GM20431 (cell line): ENCODE data around the gene BAIAP2L1.

Experiments
- in situ Hi-C: fragments of 300-500 bp; cut with MseI, MboI; formaldehyde crosslinking; loops from one replicate; pipeline ENCODE4 v1.15.0; 2020; ENCODE audit warnings: low sequenced_read_pairs; ENCODE audit not compliant: unreplicated experiment

BAIAP2L1 gene

DNA sequence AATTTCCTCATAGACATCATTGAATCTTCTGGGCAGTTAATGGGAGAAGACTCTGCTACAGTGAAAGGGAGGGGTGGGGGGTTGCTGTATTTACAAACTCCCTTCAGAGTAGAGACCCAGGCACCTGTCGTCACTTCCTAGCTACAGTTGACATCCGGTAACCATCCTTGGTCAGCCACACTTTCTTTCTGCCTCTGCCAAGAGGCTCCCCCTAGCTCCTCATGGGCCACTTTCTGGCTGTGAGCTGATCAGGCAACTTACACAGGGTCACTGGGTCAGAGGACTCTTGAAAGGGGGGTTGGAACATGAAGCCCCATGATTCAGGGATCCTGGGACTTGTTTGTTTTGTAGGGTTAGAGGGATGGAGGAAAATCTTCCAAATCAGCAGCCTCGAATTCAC is 150.1 kb downstream of the BAIAP2L1 start:
- in situ Hi-C loops, result no loop called here

DNA sequence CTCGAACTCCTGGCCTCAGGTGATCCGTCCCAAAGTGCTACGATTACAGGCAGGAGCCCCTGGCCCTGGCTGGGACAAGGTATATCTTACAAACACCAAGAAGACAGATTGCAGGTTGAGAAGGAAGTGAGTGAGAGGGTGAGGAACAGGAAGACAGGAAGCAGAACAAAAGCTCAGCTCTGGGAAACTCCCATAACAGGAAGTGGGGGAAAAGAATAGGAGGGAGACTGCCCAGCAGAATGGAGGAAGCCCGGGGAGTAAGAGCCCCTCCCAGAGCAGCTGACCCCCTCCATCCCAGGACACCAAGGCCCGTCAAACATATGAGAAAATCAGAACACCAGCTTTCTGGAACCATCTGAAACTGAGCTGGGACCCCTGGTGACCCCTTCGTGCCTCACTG is 151.8 kb downstream of the BAIAP2L1 start:
- in situ Hi-C loops, result no loop called here

DNA sequence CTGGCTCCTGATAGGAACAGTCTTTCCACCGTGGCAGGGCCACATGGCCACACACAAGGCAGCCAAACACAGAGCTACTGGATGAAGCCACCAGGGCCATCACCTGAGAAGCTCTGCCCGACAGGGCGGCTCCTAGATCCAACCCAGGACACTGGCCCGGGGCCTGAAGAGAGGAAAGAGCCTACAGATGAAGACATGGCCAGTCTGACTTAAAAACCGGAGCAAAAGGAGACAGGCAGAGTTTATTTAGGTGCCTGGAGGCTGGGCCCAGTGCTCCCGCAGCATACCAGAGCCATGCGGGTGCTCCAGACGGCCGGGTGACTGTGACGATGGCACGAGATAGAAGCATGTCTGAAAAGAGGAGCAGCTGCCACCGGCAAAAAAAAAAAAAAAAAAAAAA is 152.7 kb downstream of the BAIAP2L1 start:
- in situ Hi-C loops, result no loop called here

DNA sequence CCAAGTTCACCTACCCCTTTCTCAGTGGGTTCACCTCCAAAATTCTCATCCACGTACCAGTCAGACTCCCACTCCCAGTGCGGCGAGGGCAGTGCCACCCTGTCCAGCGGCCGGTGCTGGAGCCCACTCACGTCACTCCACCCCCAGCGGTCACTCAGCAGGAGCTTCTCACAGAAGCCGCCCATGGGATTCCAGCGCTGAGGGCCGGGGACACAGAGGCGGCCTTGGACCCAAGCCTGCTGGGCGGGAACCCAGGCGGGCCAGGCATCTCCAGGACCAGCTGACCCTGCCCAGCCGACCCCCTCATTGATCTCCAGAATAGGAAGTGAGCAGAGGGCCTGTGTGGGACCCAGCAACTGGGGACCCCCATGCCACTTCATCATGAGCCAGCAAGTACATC is 156.0 kb downstream of the BAIAP2L1 start:
- in situ Hi-C loops, result no loop called here

DNA sequence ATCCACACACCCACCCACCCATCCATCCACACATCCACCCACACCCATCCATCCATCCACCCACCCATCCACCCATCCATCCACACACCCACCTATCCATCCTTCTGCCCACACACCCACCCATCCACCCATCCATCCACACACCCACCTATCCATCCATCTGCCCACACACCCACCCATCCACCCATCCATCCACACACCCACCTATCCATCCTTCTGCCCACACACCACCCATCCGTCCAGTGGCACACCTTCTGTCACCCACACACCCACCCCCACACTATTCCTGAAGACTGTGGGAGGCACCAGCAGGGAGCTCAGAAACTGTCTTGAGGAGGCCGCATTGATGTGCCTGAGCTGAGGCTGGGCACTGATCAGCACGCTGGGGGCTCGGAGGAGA is 158.0 kb downstream of the BAIAP2L1 start:
- in situ Hi-C loops, result no loop called here

DNA sequence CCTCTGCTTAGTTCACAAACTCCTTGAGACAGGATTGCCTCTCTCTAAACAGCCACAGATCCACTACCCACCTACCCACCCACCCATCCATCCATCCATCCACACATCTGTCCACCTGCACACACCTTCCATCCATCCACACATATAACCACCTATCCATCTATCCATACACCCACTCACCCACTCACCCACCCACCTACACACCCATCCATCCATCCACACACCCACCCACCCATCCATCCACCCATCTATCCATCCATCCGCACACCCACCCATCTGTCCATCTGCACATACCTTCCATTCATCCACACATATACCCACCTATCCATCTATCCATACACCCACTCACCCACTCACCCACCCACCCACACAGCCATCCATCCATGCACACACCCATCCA is 158.5 kb downstream of the BAIAP2L1 start:
- in situ Hi-C loops, result no loop called here

DNA sequence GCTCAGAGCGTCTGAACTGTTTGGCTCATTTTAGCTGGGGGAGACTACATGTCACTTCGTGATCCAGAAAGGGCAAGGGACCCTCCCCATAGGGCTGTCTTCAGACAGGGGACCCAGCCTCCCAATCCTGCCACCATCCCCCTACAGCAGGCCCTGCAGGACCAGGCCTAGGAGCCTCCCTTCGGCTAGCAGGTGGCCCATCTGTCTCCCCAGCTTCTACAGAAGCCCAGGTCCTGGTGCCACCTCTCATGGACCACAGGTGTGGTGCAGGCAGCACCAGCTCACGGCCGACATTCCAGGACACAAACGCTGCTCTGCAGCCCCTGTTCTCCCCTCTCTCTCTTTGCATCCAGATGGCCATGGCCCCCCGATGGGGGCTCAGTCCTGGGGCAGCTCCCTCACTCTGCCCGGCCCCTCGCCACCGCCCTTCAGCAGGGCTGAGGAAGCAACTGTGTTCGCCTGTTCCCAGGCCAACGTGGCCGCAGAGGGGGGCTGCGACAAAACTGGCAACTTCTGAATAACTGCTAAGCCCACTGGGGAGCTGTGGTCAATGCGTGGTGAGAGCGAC is 159.1 kb downstream of the BAIAP2L1 start:
- in situ Hi-C loops, result no loop called here
